GM19463 (cell line): Measurements from ENCODE around the gene POLR1D.

Experiments
- ATAC-seq: cut with Tn5 transposase; IDR thresholded peaks from one replicate; pipeline ENCODE4 v1.9.1; 2021; ENCODE audit warnings: mild to moderate bottlenecking, moderate library complexity; ENCODE audit not compliant: unreplicated experiment

The POLR1D gene

GRCh38 chr13:27621366-27622101 lies at the start of gene POLR1D:
Gene POLR1D (plus strand): TSS chr13:27621892. CDS start chr13:27621984, 92 bp downstream.
- ATAC-seq = peak; percentile 52

- ATAC-seq = no peak
Observed at GRCh38 chr13:27572234-27572901, 49.3 kb upstream of the POLR1D start.

GRCh38 chr13:27573265-27573664 lies 48.4 kb upstream of the POLR1D start:
- ATAC-seq = no peak

- ATAC-seq = no peak
Observed at GRCh38 chr13:27574661-27575060, 47.0 kb upstream of the POLR1D start.

- no peak for ATAC-seq
Observed at GRCh38 chr13:27578121-27579030, 43.3 kb upstream of the POLR1D start.

- no peak for ATAC-seq
Observed at GRCh38 chr13:27583645-27584044, 38.0 kb upstream of the POLR1D start.

GRCh38 chr13:27587095-27587746 lies 34.5 kb upstream of the POLR1D start:
- no peak for ATAC-seq

- ATAC-seq = no peak
Observed at GRCh38 chr13:27588405-27588804, 33.3 kb upstream of the POLR1D start.

GRCh38 chr13:27592865-27593264 lies 28.8 kb upstream of the POLR1D start:
- peak; percentile 21 for ATAC-seq

GRCh38 chr13:27593267-27593666 lies 28.4 kb upstream of the POLR1D start:
- ATAC-seq = peak; percentile 63

GRCh38 chr13:27595055-27595811 lies 26.5 kb upstream of the POLR1D start:
- ATAC-seq = peak; percentile 49

- no peak for ATAC-seq
Observed at GRCh38 chr13:27599096-27599495, 22.6 kb upstream of the POLR1D start.

- ATAC-seq = no peak
Observed at GRCh38 chr13:27599845-27600553, 21.7 kb upstream of the POLR1D start.

- ATAC-seq = no peak
Observed at GRCh38 chr13:27600711-27601110, 21.0 kb upstream of the POLR1D start.

GRCh38 chr13:27601208-27601607 lies 20.5 kb upstream of the POLR1D start:
- ATAC-seq = no peak

- ATAC-seq = no peak
Observed at GRCh38 chr13:27601803-27602202, 19.9 kb upstream of the POLR1D start.

- no peak for ATAC-seq
Observed at GRCh38 chr13:27605099-27605498, 16.6 kb upstream of the POLR1D start.

GRCh38 chr13:27605610-27606200 lies 16.0 kb upstream of the POLR1D start:
- no peak for ATAC-seq

GRCh38 chr13:27607125-27607524 lies 14.6 kb upstream of the POLR1D start:
- ATAC-seq = no peak
